HG03460 (cell line): Measurements from ENCODE around the gene MYO16.

Source experiments
- ATAC-seq: cut with Tn5 transposase; IDR thresholded peaks from one replicate; pipeline ENCODE4 v1.9.1; 2021; ENCODE audit not compliant: unreplicated experiment

MYO16 gene

GRCh38 chr13:108662528-108662927 is 33.1 kb downstream of the MYO16 start:
- ATAC-seq = no peak

- ATAC-seq = no peak
Observed at GRCh38 chr13:108663710-108664109, 34.3 kb downstream of the MYO16 start.

- no peak for ATAC-seq
Observed at GRCh38 chr13:108667205-108667604, 37.8 kb downstream of the MYO16 start.

GRCh38 chr13:108669381-108669780 is 40.0 kb downstream of the MYO16 start:
- ATAC-seq = no peak

GRCh38 chr13:108674346-108674745 is 44.9 kb downstream of the MYO16 start:
- ATAC-seq = no peak

GRCh38 chr13:108674771-108675170 is 45.4 kb downstream of the MYO16 start:
- ATAC-seq = no peak

- no peak for ATAC-seq
Observed at GRCh38 chr13:108676620-108677019, 47.2 kb downstream of the MYO16 start.

- ATAC-seq = no peak
Observed at GRCh38 chr13:108677806-108678205, 48.4 kb downstream of the MYO16 start.

- no peak for ATAC-seq
Observed at GRCh38 chr13:108680011-108680410, 50.6 kb downstream of the MYO16 start.

- ATAC-seq = no peak
Observed at GRCh38 chr13:108681986-108682575, 52.7 kb downstream of the MYO16 start.

- no peak for ATAC-seq
Observed at GRCh38 chr13:108682714-108683113, 53.3 kb downstream of the MYO16 start.

GRCh38 chr13:108686027-108686426 is 56.6 kb downstream of the MYO16 start:
- no peak for ATAC-seq

- ATAC-seq = no peak
Observed at GRCh38 chr13:108690726-108691125, 61.3 kb downstream of the MYO16 start.

GRCh38 chr13:108700422-108701170 is 71.2 kb downstream of the MYO16 start:
- no peak for ATAC-seq

- ATAC-seq = no peak
Observed at GRCh38 chr13:108702171-108702570, 72.8 kb downstream of the MYO16 start.

- ATAC-seq = no peak
Observed at GRCh38 chr13:108705031-108705430, 75.6 kb downstream of the MYO16 start.

GRCh38 chr13:108707584-108707983 is 78.2 kb downstream of the MYO16 start:
- no peak for ATAC-seq

GRCh38 chr13:108708921-108709320 is 79.5 kb downstream of the MYO16 start:
- no peak for ATAC-seq

- ATAC-seq = no peak
Observed at GRCh38 chr13:108711386-108711785, 82.0 kb downstream of the MYO16 start.

- no peak for ATAC-seq
Observed at GRCh38 chr13:108725471-108725870, 96.1 kb downstream of the MYO16 start.

- ATAC-seq = no peak
Observed at GRCh38 chr13:108728370-108728769, 99.0 kb downstream of the MYO16 start.

- no peak for ATAC-seq
Observed at GRCh38 chr13:108733022-108733560, 103.7 kb downstream of the MYO16 start.
